CD4-positive, alpha-beta T cell treated with Interleukin-1 beta for 1 hour (primary cell): Measurements from ENCODE around the gene GRIN1.

Experiments used
- DNase-seq, 2 donors: peaks; one replicate each; pipeline ENCODE4 v3.0.0-alpha.2; 2020 to 2022

Gene GRIN1

DNA sequence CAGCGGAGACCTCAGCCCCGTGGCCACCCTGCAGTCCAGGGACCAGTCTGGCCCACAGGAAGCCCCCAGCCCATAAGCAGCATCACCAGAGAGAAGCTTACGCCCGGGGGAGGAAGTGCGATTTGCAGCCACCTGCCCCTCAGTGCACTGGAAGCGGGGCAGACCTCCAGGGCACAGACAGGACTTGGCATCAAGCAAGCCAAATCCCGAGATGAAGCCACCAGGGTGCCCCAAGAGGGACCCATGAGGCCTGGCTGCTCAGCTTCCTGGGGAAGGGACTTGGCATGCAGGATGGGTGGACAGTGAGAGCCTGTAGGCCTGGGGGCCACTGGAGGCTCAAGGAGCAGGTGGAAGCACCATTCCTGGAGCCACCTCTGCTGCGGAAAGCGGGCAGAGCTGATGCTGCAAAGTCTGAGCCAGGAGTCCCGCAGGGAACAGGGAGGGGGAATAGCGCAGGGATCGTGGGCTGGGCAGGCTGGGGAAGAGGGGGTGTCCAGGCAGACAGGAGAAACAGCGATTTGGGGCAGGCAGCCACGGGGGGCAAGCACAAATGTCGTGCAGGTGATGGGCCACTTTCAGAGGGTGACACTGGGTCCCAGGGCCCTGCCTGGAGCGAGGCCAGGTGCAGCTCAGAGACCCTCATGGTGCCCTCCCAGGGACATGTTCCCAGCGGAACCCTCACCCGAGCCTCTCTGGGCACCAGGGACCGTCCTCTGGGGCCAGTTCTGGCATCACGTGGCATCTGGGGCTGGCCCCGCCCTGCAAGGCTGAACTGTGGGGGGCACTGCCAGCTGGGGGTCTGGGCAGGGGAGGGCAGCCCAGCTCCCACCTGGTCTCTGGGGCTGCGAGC is 27.7 kb downstream of the GRIN1 start:
- DNase-seq, result no peak

DNA sequence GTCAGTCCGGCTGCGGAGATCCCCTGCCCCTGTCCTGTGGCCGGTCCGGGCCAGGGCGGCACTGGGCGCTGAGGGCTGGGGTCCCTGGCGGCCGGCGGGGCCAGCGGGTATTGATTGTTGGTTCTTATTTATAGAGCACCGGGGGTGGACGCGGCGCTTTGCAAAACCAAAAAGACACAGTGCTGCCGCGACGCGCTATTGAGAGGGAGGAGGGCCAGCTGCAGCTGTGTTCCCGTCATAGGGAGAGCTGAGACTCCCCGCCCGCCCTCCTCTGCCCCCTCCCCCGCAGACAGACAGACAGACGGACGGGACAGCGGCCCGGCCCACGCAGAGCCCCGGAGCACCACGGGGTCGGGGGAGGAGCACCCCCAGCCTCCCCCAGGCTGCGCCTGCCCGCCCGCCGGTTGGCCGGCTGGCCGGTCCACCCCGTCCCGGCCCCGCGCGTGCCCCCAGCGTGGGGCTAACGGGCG is 28.4 kb downstream of the GRIN1 start:
- no peak for DNase-seq

DNA sequence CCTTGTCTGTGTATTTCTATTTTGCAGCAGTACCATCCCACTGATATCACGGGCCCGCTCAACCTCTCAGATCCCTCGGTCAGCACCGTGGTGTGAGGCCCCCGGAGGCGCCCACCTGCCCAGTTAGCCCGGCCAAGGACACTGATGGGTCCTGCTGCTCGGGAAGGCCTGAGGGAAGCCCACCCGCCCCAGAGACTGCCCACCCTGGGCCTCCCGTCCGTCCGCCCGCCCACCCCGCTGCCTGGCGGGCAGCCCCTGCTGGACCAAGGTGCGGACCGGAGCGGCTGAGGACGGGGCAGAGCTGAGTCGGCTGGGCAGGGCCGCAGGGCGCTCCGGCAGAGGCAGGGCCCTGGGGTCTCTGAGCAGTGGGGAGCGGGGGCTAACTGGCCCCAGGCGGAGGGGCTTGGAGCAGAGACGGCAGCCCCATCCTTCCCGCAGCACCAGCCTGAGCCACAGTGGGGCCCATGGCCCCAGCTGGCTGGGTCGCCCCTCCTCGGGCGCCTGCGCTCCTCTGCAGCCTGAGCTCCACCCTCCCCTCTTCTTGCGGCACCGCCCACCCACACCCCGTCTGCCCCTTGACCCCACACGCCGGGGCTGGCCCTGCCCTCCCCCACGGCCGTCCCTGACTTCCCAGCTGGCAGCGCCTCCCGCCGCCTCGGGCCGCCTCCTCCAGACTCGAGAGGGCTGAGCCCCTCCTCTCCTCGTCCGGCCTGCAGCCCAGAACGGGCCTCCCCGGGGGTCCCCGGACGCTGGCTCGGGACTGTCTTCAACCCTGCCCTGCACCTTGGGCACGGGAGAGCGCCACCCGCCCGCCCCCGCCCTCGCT is 29.0 kb downstream of the GRIN1 start:
- no peak for DNase-seq

DNA sequence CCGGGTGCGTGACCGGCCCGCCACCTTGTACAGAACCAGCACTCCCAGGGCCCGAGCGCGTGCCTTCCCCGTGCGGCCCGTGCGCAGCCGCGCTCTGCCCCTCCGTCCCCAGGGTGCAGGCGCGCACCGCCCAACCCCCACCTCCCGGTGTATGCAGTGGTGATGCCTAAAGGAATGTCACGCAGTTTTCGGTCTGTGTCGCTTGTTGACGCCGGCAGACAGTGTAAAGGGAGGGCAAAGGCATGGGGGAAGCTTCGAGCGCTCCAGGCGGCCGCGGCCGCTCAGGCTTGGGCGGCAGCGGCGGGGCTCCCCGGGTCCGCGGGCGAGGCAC is 29.6 kb downstream of the GRIN1 start:
- no peak for DNase-seq

DNA sequence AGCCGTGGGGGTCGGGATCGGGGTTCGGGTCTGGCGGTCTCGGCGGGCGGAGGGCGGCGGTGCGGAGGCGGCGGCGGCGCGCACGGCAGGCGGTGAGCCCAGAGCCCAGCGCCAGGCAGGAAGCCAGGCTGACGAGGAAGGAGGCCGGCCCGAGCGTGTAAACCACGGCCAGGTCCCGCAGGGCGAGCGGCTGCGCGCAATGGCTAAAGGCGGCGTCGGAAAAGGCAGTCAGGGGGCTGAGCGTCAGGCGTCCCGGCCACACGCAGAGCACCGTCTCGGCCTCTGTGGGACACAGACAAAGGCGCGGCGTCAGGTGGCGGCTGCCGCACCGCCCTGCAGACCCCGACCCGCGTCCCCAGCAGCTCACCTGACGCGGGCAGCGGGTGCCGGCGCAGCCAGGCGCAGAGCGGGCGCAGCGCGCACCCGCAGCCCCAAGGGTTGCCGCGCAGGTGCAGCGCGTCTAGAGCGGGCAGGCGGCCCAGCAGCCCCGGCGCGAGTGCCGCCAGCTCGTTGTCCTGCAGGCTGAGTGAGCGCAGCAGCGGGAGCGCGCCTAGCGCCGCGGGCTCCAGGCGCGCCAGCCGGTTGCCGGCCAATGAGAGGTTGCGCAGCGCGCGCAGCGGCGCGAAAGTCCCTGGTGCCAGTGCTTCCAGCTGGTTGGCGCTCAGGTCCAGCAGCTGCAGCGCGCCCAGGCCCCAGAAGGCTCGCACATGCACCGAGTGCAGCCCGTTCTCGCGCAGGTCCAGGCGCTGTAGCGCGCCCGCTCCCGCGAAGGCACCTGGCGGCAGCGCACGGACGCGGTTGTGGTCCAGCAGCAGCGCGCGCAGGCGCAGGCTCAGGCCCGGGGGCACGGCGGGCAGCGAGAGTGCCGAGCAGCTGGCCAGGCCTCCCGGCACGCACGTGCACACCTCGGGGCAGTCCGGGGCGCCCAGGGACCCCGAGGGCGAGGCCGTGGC is 30.2 kb downstream of the GRIN1 start:
- no peak for DNase-seq

DNA sequence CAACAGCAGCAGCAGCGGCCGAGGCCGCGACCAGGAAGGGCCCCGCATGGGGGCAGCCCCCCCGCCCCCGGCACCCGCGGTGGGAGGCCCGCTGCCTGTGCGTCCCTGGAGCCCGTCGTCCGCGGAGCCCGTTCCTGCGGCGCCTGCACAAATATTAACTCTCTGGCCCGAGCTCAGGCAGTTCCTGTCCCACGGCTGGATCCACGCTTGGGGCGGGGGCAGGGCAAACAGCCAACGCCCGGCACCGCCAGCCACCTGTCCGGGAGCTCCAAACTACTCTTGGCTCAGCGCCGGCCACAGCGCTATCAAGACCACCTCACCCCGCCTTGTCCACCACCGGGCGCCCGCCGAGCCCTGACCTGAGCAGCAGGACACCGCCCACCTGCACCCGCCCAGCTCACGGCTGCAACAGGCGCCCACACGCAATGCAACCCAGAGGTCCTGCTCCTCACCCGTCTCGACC is 31.0 kb downstream of the GRIN1 start, which contains the start of gene LRRC26:
Gene LRRC26, minus strand, starts transcription at position 156 of the 463 bp plus-strand sequence. Its CDS starts 108 bp downstream, at position 48.
- no peak for DNase-seq

DNA sequence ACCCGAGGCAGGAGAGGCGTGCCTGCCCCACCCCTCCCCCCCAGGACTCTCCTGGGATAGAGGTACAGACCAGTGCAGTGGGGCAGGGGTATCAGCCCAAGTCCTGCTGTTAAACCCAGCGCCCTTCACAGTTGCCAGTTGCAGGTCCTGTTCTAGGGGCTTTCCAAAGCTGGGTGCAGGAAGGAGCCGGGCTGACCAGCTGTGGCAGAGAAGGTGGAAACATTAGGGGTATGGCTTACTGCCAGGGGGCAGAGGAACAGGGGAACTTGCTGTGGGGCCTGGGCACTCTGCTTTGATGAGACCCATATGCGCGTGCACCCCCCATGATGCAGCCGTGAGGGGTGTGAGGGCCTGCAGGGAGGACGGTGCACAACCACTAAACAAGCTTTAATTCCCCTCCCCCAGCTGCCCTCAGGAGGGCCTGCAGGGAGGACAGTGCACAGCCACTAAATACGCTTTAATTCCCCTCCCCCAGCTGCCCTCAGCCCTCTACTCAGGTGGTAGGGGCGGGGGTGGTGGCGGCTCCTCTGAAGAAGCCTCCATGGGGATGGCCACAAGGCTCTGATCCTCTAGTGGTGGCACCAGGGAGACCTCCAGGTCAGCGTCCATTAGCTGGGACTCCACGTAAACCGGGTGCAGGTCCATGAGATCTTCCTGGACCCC is 31.7 kb downstream of the GRIN1 start:
- DNase-seq, result no peak

DNA sequence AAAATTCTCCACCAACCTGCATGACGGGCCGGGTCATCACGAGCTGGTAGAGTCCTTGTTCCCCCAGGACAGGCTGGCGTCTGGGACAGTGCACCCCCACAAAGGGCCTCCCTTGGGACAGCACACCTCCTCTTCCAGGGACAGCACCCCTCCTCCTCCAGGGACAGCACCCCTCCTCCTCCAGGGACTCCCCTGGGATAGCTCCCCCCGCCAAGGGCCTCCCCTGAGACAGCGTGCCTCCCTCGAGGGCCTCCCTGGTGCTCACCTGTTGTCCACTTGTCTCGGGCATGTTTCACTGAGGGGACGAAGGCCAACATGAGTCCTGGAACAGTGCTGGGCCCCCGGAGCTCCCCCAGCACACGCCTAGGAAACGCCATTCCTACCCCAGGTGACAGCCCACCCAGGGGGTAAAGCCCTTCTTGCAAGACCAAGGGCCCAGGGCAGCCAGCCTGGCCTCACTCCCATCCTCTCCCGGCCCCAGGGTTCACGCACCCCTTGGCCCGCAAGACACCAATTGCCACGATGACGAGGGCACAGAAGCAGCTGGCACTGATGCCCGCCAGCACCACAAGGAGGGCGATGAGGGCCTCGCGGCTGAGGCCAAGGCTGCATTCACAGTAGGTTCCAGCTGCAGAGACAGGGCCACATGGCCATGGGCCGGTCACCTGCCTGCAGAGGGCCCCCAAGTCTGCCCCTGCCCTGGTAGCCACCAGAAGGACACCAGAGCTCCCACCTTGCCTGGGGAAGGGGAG is 32.4 kb downstream of the GRIN1 start:
- no peak for DNase-seq

DNA sequence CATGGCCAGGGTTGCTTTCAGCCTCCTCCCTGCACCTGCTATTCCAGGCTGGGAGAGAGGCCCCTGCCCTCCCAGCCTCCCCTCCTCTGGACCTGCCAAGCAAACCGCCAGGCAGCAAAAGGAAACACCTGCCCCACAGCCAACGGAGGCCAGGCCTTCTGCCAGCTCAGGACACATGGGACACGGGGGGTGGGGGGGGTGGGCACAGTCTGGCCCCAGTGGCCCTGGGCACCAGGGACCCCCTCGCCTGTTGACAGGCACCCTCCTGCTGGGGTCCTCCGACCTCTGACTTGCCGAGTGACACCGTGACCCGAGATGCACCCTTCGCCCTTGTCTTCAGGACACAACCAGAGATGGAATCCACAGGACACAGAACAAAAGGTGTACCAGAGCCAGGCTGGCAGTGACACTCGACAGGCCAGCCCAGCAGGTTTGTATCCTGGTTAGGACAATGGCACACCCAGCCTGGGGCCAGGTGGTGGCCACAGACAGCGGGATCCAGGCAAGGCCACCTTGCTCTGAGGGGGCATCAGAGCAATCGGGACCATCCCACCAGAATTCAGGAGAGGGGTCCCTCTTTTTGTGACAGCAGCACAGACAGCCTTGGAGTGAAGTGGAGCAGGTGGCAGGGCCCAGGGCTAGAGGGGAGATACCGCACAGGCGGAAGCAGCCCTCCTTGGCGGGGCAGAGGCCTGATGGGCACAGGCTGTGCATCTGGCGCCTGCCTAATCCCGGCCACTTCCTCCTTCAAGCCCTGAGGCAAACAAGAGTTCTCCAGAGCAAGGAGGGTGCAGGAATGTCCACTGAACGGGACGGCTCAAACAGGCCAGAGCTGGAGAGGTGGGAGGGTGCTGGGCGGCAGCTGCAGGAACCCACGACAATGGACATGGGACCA is 34.2 kb downstream of the GRIN1 start:
- no peak for DNase-seq

DNA sequence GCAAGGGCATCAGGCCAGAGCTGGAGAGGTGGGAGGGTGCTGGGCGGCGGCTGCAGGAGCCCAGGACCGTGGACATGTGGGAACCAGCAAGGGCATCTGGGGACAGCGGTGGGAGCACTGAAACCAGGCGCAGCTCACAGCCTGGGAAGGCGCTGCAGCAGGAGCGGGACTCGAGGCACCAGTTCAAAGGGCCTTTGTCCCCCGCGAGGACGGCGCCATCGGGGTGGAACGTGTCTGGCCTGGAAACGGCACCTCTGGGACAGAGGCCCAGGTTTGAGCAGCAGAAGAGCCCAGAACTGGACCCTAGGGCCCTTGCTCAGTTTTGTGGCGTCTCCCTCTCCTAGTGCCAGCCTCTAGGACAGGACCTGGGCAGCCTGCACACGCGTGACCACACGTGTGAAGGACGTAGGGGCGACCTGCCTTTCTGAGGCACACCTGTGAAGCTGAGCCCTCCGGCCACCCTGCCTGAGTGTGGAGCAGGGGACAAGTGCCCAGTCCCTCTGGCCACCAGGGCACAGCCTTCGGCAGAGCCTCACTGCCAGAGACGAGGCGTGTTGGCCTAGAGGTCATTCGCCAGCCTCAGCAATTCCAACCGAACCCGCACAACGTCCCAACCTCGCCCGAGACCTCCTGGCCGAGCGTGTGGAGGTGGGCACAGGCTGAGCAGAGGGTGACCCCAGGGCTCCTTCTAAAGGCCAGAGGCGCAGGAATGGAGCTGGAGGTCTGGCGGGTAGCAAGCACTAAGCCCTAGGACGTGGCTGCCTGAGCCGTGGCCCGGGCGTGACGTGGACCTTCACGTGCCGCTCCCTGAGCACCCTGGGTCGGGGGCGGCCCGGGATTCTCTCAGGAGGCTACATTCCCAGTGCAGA is 35.1 kb downstream of the GRIN1 start:
- no peak for DNase-seq

DNA sequence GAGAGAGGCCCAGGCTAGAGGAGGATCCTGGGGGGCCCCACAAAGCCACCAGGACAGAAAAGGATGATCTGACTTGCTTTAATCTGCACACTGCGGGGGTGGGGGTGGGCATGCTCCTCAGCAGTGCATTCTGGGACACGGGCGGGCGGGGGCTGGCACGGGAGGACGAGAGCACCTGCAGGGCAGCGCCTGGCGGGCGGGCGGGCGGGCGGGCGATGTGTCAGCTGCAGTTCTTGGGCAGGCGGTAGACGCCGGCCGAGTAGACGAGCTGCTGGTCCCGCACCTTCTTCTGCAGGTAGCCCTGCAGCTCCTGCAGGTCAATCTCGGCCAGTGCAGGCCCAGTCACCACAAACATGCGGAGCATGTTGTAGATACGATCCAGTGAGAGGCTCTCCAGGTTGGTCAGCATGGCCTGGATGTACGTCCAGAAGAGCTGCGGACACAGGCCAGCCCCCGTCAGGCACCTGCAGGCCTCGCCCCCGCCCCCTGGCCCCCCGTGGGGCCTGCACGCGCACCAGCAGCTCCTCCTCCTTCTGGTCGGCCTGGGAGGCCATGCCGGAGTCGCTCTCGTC is 35.9 kb downstream of the GRIN1 start:
- no peak for DNase-seq

DNA sequence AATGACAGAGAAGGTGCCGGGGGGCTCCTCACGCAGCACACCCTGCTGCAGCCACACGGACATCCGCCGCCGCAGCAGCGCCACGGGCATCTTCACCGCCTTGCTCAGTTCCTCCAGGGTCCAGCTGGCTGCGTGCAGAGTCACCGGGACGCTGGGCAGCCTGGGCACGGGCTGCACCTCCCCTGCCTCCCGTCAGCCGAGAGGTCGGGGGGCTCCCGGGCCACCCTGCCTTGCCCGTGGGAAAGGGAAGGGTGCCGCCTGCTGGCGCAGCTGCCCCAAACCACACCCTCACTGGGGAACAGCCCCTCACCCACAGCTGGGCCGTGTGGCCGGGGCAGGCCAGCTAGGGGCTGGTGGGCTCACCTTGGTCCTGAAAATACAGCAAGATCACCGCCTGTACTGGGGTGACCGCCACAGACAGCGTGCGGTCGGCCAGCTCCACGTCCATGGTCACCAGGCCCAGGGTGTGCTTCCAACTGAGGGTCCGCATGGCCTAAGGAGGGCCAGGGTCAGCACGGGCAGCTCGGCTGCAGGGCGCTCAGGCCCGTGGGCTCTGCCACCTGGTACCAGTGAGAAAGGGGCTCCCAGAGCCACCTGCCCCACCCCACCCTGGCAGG is 36.5 kb downstream of the GRIN1 start:
- DNase-seq, result no peak

DNA sequence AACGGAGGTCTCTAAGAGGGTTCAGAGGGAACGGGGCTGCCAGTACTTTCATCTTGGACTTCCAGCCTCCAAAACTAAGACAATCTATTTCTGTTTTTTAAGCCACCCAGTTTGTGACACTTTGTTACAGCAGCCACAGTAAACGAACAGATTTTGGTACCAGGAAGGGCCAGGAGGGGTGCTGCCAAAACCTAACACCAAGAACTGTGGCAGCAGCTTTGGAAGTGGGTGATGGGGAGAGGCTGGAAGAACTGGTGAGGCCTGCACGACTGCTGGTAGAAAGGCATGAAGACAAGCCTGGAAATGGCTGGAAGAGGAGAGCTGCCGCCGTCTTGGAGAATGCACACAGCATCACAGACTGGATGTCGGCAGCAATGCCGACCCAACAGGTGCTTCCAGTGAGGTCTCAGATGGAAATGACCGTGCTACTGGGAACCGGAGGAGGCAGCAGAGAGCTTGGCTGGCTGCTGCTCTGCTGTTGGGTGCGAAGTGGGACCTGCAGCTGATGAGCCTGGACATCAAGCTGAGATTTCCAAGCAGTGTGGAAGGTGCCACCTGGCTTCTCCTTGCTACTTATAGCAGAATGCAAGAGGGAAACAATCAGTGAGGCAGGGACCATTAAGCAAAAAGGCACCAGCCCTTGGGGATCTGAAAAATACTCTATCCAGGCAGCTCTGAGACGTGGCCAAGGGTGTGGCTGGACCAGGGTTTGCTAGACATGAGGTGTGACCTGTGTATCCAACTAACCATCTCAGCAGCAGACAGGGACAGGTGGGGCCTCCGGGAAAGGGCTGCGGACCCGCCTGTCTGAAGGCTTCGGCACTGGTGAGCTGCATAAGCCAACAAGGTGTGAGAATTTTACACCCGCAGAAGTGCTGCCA is 37.6 kb downstream of the GRIN1 start:
- peak; percentile 19 to 26 for DNase-seq

DNA sequence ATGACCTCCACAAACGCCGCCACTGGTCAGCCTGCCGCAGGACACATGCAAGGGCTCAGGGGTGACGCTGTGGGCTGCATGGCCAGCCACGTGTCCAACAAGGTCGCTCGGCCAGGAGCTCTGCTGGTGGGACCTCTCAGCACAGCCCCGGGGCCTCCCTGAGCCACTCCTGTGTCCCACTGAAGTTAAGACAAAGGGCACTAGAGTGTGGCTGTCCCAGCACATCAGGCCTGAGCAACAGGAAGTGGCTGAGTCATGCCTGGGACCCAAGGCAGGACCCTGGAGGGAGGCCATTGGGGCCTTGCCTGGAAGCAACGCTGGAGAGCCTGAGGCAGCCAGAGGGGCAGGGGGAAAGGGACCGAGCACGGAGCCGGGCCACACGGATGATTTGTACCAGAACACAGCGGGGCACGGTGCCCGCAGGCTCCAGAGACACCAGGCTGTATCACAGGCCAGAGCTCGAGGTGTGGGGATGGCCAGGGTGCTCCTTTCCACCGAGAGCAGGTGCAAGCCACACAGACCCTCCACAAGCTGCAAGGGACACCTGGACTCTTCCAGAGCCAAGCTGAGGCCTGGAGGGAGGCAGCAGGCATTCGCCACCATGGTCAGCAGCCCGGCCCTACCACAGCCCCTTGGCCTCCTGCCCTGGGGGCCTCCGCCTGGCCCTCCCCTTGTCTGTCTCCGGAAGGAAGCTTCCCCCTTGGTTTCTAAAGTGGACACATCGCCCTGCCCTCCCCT is 39.4 kb downstream of the GRIN1 start:
- no peak for DNase-seq

DNA sequence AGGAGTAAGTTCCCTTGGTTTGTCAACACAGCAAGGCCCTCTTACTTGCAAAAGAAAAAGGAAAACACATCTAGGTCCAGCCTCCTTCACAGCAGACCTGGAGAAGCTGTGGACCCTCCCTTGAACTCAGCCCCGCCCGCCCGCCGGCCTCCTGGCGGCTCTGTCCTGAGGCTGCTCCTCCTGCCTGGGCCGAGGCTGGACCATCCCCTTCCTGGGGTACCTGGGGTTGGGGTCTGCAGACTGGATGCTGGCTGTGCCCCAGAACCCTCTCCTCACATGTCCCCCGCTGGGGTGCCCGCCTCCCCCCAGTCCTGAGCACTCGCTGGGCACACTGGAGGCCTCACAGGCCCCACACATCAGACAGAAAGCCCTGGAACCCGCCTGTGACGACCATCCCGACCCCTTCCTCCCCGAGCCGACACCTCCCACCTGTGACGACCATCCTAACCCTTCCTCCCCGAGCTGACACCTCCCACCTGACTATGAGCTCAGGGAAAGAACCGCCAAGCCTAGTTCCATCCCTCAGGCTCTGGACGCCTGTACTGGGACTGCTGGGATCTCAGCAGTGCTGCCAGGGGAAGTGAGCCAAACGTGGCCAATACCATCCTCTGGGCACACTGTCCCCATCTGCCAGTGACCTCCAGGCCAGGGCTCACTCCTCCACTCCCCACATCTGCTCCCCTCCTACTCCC is 40.1 kb downstream of the GRIN1 start:
- no peak for DNase-seq

DNA sequence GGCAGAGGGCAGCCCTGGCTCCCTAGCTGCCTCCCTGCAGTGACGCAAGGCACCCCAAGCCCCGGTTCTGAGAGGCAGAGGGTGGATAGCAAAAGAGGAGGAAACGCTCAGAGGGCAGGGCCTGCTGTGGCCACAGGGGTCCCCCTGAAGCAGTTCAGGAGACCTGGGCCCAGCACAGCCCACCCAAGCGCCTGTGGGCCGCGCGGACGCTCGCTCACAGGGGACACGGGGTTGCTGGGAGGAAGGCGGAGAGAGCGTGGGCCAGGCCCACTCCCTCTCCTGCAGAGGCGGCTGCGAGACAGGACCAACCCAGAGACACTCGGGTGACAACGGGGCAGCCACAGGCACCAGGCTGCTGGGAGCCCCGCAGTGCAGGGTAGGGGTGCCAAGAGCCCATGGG is 40.8 kb downstream of the GRIN1 start:
- DNase-seq, result no peak
